Large intestine (tissue), 12 donors: ENCODE data around the gene SYNE3. TPM values are rescaled to one million over a fixed set of nuclear protein-coding genes. Genes with fewer than 3 reads are reported as not detected.

ENCODE experiments used
- DNase-seq, 2 donors: peaks; one replicate each; pipeline versions ENCODE4 v3.0.0 to v3.0.0-alpha.2; 2013
- H3K27ac ChIP-seq: one replicate; pipeline ENCODE4 v1.5.1; 2013; ENCODE audit warnings: low read length
- H3K27me3 ChIP-seq: 2 replicates; pipeline ENCODE4 v1.6.1; 2013; ENCODE audit warnings: low read length; ENCODE audit not compliant: control insufficient read depth, insufficient read depth
- H3K36me3 ChIP-seq: 2 replicates; pipeline ENCODE4 v1.6.1; 2013; ENCODE audit warnings: low read length; ENCODE audit not compliant: control insufficient read depth, insufficient read depth
- H3K4me1 ChIP-seq: one replicate; pipeline ENCODE4 v1.6.1; 2013; ENCODE audit warnings: low read length; ENCODE audit not compliant: control insufficient read depth, insufficient read depth
- H3K4me3 ChIP-seq: one replicate; pipeline ENCODE4 v1.5.1; 2013; ENCODE audit warnings: low read length
- H3K9me3 ChIP-seq: one replicate; pipeline ENCODE4 v1.6.1; 2013; ENCODE audit warnings: mild to moderate bottlenecking, low read depth, low read length, moderate library complexity; ENCODE audit not compliant: control insufficient read depth
- WGBS: methylation state at CpG from one replicate; pipeline ENCODE4 v1.1.5; 2013; ENCODE audit warnings: low lambda C conversion rate; ENCODE audit not compliant: insufficient coverage; 5-methylcytosine and 5-hydroxymethylcytosine counted together
- long read RNA-seq, 11 donors: transcript quantifications; one replicate each; lab custom pipeline, GENCODE V29; 2026
- polyA plus RNA-seq: library from polyadenylated mRNA; unstranded; fragments of 120-200 nt; gene quantifications from one replicate; pipeline ENCODE4 v1.2.1, GENCODE V29; 2013

Gene SYNE3
- 1.2 TPM for polyA plus RNA-seq
- long read RNA-seq, donor 1 = 0 reads
- long read RNA-seq, donor 2 = 0 reads
- long read RNA-seq, donor 3 = 0 reads
- long read RNA-seq, donor 4 = 0 reads
- long read RNA-seq, donor 5 = 0 reads
- long read RNA-seq, donor 6 = 0 reads
- long read RNA-seq, donor 7 = 0 reads
- long read RNA-seq, donor 8 = 0 reads
- long read RNA-seq, donor 9 = 0 reads
- long read RNA-seq, donor 10 = 0 reads
- long read RNA-seq, donor 11 = 0 reads

GRCh38 chr14:95516554-95517181, at the start of gene SYNE3:
SYNE3 (minus strand) TSS chr14:95516650; CDS start chr14:95475821, 40,829 bp downstream.
- Histone ChIP-seq H3K4me1 (peaks cover 31% of the 10 kb centered on the region), H3K27ac (no peak within 1 kb of the TSS), H3K36me3 (no peaks in the 10 kb centered on the region), H3K9me3 (no peaks in the 10 kb centered on the region), H3K4me3 (peak within 1 kb of the TSS; percentile 38), H3K27me3 (peaks cover 21% of the 10 kb centered on the region)
- no CpG with 5 or more reads among the region's 60 CpGs for WGBS
- peak in 1 of 2 donors; percentile 66 for DNase-seq

DNA sequence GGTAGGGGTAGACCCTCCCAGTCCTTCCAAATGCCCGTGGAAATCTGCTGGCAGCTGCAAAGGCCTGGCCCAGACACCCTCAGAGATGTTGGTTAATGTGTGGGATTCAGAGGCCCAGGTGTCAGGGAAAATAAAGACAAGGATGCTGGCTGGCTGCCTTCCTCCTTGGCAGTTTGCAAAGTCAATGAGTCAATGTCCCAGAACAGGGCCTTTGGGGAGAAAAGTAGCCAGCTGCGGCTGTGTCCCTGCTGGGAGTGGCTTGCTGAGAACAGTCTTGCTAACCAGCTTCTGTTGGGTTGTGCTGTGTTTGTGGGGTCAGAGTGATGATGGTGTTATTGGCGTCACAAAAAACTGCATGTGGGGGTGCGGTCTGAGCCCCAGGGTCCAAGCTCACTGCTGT, 47.6 kb upstream of the SYNE3 start:
- H3K27me3 ChIP-seq = no peaks in the 10 kb centered on the region
- H3K9me3 ChIP-seq = no peaks in the 10 kb centered on the region
- no peaks in the 10 kb centered on the region for H3K4me1 ChIP-seq
- no peak for DNase-seq
- H3K27ac ChIP-seq = no peak overlapping the region
- no peak overlapping the region for H3K4me3 ChIP-seq
- no CpG with 5 or more reads among the region's 4 CpGs for WGBS
- H3K36me3 ChIP-seq = no peaks in the 10 kb centered on the region

- H3K4me1 ChIP-seq = no peaks in the 10 kb centered on the region
- H3K27ac ChIP-seq = no peak overlapping the region
- no peak for DNase-seq
- no CpG with 5 or more reads among the region's 18 CpGs for WGBS
- H3K27me3 ChIP-seq = no peaks in the 10 kb centered on the region
- H3K36me3 ChIP-seq = no peaks in the 10 kb centered on the region
- H3K4me3 ChIP-seq = no peak overlapping the region
- H3K9me3 ChIP-seq = no peaks in the 10 kb centered on the region
These were observed 46.6 kb upstream of the SYNE3 start for GRCh38 chr14:95562892-95563685.

DNA sequence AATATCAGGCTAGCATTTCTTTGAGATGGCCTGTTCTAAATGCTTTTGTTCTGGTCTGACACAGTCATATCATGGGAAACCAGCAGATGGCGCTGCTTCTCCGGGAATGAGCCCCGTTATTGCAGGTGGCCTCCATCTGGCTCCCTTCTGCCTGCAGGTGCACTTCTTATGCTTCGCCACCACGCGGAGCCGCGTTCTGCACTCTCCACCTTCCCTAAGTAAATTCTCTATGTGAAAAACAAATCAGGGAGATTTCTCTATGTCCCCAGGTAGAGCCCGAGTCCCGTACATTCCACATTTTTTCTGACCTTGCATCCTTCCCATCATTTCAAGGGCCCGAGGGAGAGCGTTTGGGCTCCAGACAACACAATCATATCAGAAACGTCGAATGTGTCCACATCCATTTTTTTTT, 44.6 kb upstream of the SYNE3 start:
- peak; percentile 77 to 86 for DNase-seq
- Histone ChIP-seq H3K36me3 (no peaks in the 10 kb centered on the region), H3K27ac (no peak overlapping the region), H3K4me1 (no peaks in the 10 kb centered on the region), H3K9me3 (no peaks in the 10 kb centered on the region), H3K4me3 (no peak overlapping the region), H3K27me3 (no peaks in the 10 kb centered on the region)
- WGBS = 43% methylated on average over 4 of the region's 14 CpGs

GRCh38 chr14:95559203-95559602, 42.8 kb upstream of the SYNE3 start:
- 25% methylated on average over 2 of the region's 6 CpGs for WGBS
- H3K27ac ChIP-seq = no peak overlapping the region
- no peaks in the 10 kb centered on the region for H3K9me3 ChIP-seq
- no peak for DNase-seq
- H3K27me3 ChIP-seq = no peaks in the 10 kb centered on the region
- H3K36me3 ChIP-seq = no peaks in the 10 kb centered on the region
- no peaks in the 10 kb centered on the region for H3K4me1 ChIP-seq
- H3K4me3 ChIP-seq = no peak overlapping the region

- Histone ChIP-seq H3K4me1 (no peaks in the 10 kb centered on the region), H3K9me3 (no peaks in the 10 kb centered on the region), H3K36me3 (no peaks in the 10 kb centered on the region), H3K27me3 (no peaks in the 10 kb centered on the region), H3K27ac (no peak overlapping the region), H3K4me3 (no peak overlapping the region)
- DNase-seq = no peak
- WGBS = no CpG with 5 or more reads among the region's 2 CpGs
These were observed 41.4 kb upstream of the SYNE3 start for GRCh38 chr14:95557832-95558231.

DNA sequence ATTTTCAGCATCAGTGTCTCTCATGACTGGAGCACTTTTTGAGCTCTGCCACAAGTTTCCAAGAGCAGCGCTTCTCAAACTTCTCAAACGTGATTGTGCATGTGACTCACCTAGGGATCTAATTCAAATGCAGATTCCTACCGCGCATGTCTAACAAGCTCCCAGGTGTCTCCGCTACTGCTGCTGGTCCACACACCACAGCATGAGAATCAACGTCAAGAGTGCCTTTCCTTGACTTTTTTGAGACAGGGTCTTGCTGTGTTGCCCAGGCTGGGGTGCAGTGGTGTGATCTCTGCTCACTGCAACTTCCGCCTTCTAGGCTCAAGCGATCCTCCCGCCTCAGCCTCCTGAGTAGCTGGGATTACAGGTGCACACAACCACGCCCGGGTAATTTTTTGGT, 40.8 kb upstream of the SYNE3 start:
- no peak for DNase-seq
- no peak overlapping the region for H3K4me3 ChIP-seq
- no peaks in the 10 kb centered on the region for H3K27me3 ChIP-seq
- H3K9me3 ChIP-seq = no peaks in the 10 kb centered on the region
- no peaks in the 10 kb centered on the region for H3K4me1 ChIP-seq
- no peaks in the 10 kb centered on the region for H3K36me3 ChIP-seq
- no CpG with 5 or more reads among the region's 11 CpGs for WGBS
- H3K27ac ChIP-seq = no peak overlapping the region

DNA sequence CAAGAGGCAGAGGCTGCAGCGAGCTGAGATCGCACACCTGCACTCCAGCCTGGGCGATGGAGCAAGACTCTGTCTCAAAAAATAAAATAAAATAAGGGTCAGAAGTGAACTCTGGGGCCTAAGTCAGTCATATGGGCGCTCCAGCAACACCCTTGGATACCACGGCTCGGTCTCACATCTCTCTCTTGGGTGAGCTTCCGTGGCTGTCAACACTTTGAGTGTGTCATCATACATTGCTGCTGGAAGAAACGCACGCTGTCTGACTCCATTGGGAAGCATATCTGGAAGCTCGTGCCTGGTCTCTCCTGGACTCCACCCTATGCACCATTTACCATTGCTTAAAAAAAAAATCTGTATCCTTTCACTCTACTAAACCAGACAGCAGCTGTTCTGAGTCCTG, 38.6 kb upstream of the SYNE3 start:
- no peaks in the 10 kb centered on the region for H3K9me3 ChIP-seq
- no CpG with 5 or more reads among the region's 10 CpGs for WGBS

GRCh38 chr14:95553141-95553540, 36.7 kb upstream of the SYNE3 start:
- Histone ChIP-seq H3K36me3 (no peaks in the 10 kb centered on the region), H3K27me3 (no peaks in the 10 kb centered on the region), H3K4me1 (no peaks in the 10 kb centered on the region), H3K9me3 (no peaks in the 10 kb centered on the region), H3K27ac (no peak overlapping the region), H3K4me3 (no peak overlapping the region)
- DNase-seq = no peak
- no CpG with 5 or more reads among the region's 7 CpGs for WGBS

More for the DNA sequence above, 38.6 kb upstream of the SYNE3 start:
- DNase-seq = no peak
- Histone ChIP-seq H3K36me3 (no peaks in the 10 kb centered on the region), H3K4me1 (no peaks in the 10 kb centered on the region), H3K4me3 (no peak overlapping the region), H3K27me3 (no peaks in the 10 kb centered on the region), H3K27ac (no peak overlapping the region)

DNA sequence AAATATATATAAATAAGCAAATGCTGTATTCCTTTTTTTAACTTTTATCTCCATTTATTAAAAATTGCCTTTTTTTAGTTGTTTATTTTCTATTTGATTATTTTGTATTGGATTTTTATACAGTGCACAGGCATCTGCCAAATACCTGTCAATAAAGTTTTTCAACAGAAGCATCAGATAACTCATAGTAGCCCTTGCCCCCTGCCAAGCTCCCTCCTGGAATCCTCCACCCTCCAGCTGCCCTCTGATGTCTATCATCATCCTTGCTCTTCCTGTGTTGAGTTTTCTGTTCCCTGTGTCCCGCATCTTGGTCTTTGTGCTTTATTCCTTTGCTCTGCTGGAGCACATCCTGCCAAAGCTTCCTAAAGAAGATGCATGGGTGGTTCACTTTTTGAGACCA, 35.0 kb upstream of the SYNE3 start:
- H3K4me1 ChIP-seq = no peaks in the 10 kb centered on the region
- WGBS = no CpG with 5 or more reads among the region's 1 CpG
- H3K36me3 ChIP-seq = no peaks in the 10 kb centered on the region
- no peak overlapping the region for H3K27ac ChIP-seq
- no peak overlapping the region for H3K4me3 ChIP-seq
- no peaks in the 10 kb centered on the region for H3K9me3 ChIP-seq
- no peaks in the 10 kb centered on the region for H3K27me3 ChIP-seq
- DNase-seq = no peak
